H9 (cell line): ENCODE data around the gene DMXL1. TPM values are rescaled to one million over a fixed set of nuclear protein-coding genes. Genes with fewer than 3 reads are reported as not detected.

Experiments
- DNase-seq: peaks from one replicate; pipeline ENCODE4 v3.0.0-alpha.2; 2017
- H2AFZ ChIP-seq: one replicate; pipeline ENCODE4 v1.6.1; 2013; ENCODE audit warnings: mild to moderate bottlenecking, low read length, control low read depth, moderate library complexity
- H2AK5ac ChIP-seq: 2 replicates; pipeline ENCODE4 v1.6.1; 2013; ENCODE audit warnings: low read length, control low read depth, mixed read lengths; ENCODE audit not compliant: insufficient read length
- H2BK120ac ChIP-seq: one replicate; pipeline ENCODE4 v1.6.1; 2013; ENCODE audit warnings: low read depth, mild to moderate bottlenecking, low read length, control low read depth, inconsistent platforms; ENCODE audit not compliant: poor library complexity, severe bottlenecking
- H2BK12ac ChIP-seq: 2 replicates; pipeline ENCODE4 v1.6.1; 2013; ENCODE audit warnings: low read length, control low read depth, mixed read lengths, low read depth; ENCODE audit not compliant: insufficient read length
- H2BK15ac ChIP-seq: 2 replicates; pipeline ENCODE4 v1.6.1; 2013; ENCODE audit warnings: low read depth, low read length, control low read depth
- H2BK20ac ChIP-seq: one replicate; pipeline ENCODE4 v1.6.1; 2013; ENCODE audit warnings: low read depth, mild to moderate bottlenecking, low read length, control low read depth, inconsistent platforms; ENCODE audit not compliant: poor library complexity, severe bottlenecking
- H2BK5ac ChIP-seq: 2 replicates; pipeline ENCODE4 v1.6.1; 2013; ENCODE audit warnings: low read length, control low read depth, mixed read lengths; ENCODE audit not compliant: insufficient read length
- H3K14ac ChIP-seq: 2 replicates; pipeline ENCODE4 v1.6.1; 2013; ENCODE audit warnings: low read length, control low read depth; ENCODE audit not compliant: insufficient read depth
- H3K18ac ChIP-seq: 2 replicates; pipeline ENCODE4 v1.6.1; 2013; ENCODE audit warnings: low read depth, mild to moderate bottlenecking, mixed read lengths, low read length, control low read depth; ENCODE audit not compliant: insufficient read length
- H3K23ac ChIP-seq: 2 replicates; pipeline ENCODE4 v1.6.1; 2013; ENCODE audit warnings: low read length, control low read depth, mixed read lengths, low read depth; ENCODE audit not compliant: insufficient read length
- H3K23me2 ChIP-seq: 2 replicates; pipeline ENCODE4 v1.6.1; 2013; ENCODE audit warnings: low read depth, mild to moderate bottlenecking, mixed read lengths, low read length, control low read depth; ENCODE audit not compliant: insufficient read length, poor library complexity, severe bottlenecking
- H3K27ac ChIP-seq: 2 replicates; pipeline ENCODE4 v1.5.1; 2013; ENCODE audit warnings: low read length, control low read depth, mixed read lengths, low read depth; ENCODE audit not compliant: insufficient read length
- H3K27me3 ChIP-seq: 2 replicates; pipeline ENCODE4 v1.6.1; 2013; ENCODE audit warnings: low read length, control low read depth, inconsistent platforms; ENCODE audit not compliant: insufficient read depth
- H3K4ac ChIP-seq: 2 replicates; pipeline ENCODE4 v1.6.1; 2013; ENCODE audit warnings: low read depth, mild to moderate bottlenecking, control low read depth, inconsistent platforms, low read length, moderate library complexity
- H3K4me1 ChIP-seq: 2 replicates; pipeline ENCODE4 v1.6.1; 2013; ENCODE audit warnings: low read length, control low read depth, inconsistent platforms; ENCODE audit not compliant: insufficient read depth
- H3K4me2 ChIP-seq: 2 replicates; pipeline ENCODE4 v1.6.1; 2013; ENCODE audit warnings: low read length, control low read depth, mixed read lengths; ENCODE audit not compliant: insufficient read length, insufficient read depth
- H3K56ac ChIP-seq: 2 replicates; pipeline ENCODE4 v1.6.1; 2013; ENCODE audit warnings: low read depth, mild to moderate bottlenecking, mixed read lengths, low read length, control low read depth; ENCODE audit not compliant: insufficient read length
- H3K79me1 ChIP-seq: 2 replicates; pipeline ENCODE4 v1.6.1; 2013; ENCODE audit warnings: low read depth, mild to moderate bottlenecking, moderate library complexity, low read length, control low read depth, inconsistent platforms; ENCODE audit not compliant: insufficient read depth, poor library complexity, severe bottlenecking
- H3K79me2 ChIP-seq: 2 replicates; pipeline ENCODE4 v1.6.1; 2013; ENCODE audit warnings: low read length, control low read depth, inconsistent platforms; ENCODE audit not compliant: insufficient read depth
- H3K9ac ChIP-seq: 2 replicates; pipeline ENCODE4 v1.6.1; 2013; ENCODE audit warnings: low read length, control low read depth, mixed read lengths; ENCODE audit not compliant: insufficient read length; ENCODE audit errors: extremely low read depth
- H3K9me3 ChIP-seq: one replicate; pipeline ENCODE4 v1.6.1; 2013; ENCODE audit warnings: low read depth, low read length, inconsistent platforms; ENCODE audit not compliant: control insufficient read depth
- H3T11ph ChIP-seq: one replicate; pipeline ENCODE4 v1.6.1; 2013; ENCODE audit warnings: mild to moderate bottlenecking, low read length, control low read depth, inconsistent platforms
- H4K20me1 ChIP-seq: one replicate; pipeline ENCODE4 v1.6.1; 2013; ENCODE audit not compliant: control insufficient read depth, insufficient read length, insufficient read depth
- H4K5ac ChIP-seq: 2 replicates; pipeline ENCODE4 v1.6.1; 2013; ENCODE audit warnings: low read depth, mild to moderate bottlenecking, mixed read lengths, low read length, control low read depth; ENCODE audit not compliant: insufficient read length
- H4K8ac ChIP-seq: replicated peaks from 2 replicates; pipeline ENCODE4 v1.6.1; 2013; ENCODE audit warnings: low read length, control low read depth, mixed read lengths, low read depth; ENCODE audit not compliant: insufficient read length
- H4K91ac ChIP-seq: 2 replicates; pipeline ENCODE4 v1.6.1; 2013; ENCODE audit warnings: low read depth, mild to moderate bottlenecking, moderate library complexity, mixed read lengths, low read length, control low read depth; ENCODE audit not compliant: insufficient read length
- H3K27ac Mint-ChIP-seq, 3 experiments: 2 replicates in 2 of 3; 3 replicates in 1 of 3; pipeline ENCODE4 v1.8.0; 2020 to 2021; ENCODE audit warnings: mixed read lengths in 3 of 3, mild to moderate bottlenecking in 1 of 3, moderate library complexity in 1 of 3
- H3K27me3 Mint-ChIP-seq: 2 replicates; pipeline ENCODE4 v1.8.0; 2021; ENCODE audit warnings: low read depth, mild to moderate bottlenecking, moderate library complexity, mixed read lengths
- H3K36me3 Mint-ChIP-seq, 3 experiments: 2 replicates in 2 of 3; 3 replicates in 1 of 3; pipeline ENCODE4 v1.8.0; 2020 to 2021; ENCODE audit warnings: low read depth in 3 of 3, mixed read lengths in 3 of 3; ENCODE audit not compliant: insufficient read depth in 1 of 3
- H3K4me1 Mint-ChIP-seq, 2 experiments: 2 replicates each; pipeline ENCODE4 v1.8.0; 2020; ENCODE audit warnings: mixed read lengths in 2 of 2
- H3K4me3 Mint-ChIP-seq, 2 experiments: 2 replicates in 1 of 2; 3 replicates in 1 of 2; pipeline ENCODE4 v1.8.0; 2020 to 2021; ENCODE audit warnings: mild to moderate bottlenecking in 2 of 2, mixed read lengths in 2 of 2, moderate library complexity in 1 of 2
- H3K9me3 Mint-ChIP-seq, 2 experiments: 2 replicates in 1 of 2; 3 replicates in 1 of 2; pipeline ENCODE4 v1.8.0; 2020; ENCODE audit warnings: mild to moderate bottlenecking in 2 of 2, mixed read lengths in 2 of 2, moderate library complexity in 1 of 2
- CTCF ChIP-seq: fragments of 200-600 bp; sonication (generic); conservative IDR thresholded peaks from 3 replicates; pipeline ENCODE4 v1.8.0; 2021; ENCODE audit warnings: antibody characterized with exemption, mild to moderate bottlenecking
- WGBS: extraction: QIAGEN DNeasy Blood & Tissue Kit; methylation state at CpG from one replicate; pipeline ENCODE4 v1.1.7; 2013; ENCODE audit warnings: missing lambda C conversion rate, low lambda C conversion rate, mixed read lengths; ENCODE audit not compliant: insufficient read length; ENCODE audit errors: extremely low coverage; 5-methylcytosine and 5-hydroxymethylcytosine counted together
- total RNA-seq: library from RNA; stranded (reverse); gene quantifications from 2 replicates; pipeline ENCODE4 v1.2.1, GENCODE V29; 2021

Gene DMXL1
- total RNA-seq, 1 experiment from 2014 or later, result 63.5 TPM

GRCh38 chr5:119136666-119137318 lies 65.9 kb downstream of the DMXL1 start:
- Histone ChIP-seq H2BK5ac (no peak overlapping the region), H3K79me1 (no peaks in the 10 kb centered on the region)
- no peak for TF ChIP-seq CTCF

More at GRCh38 chr5:119136666-119137318, 65.9 kb downstream of the DMXL1 start:
- H2BK12ac ChIP-seq, result no peak overlapping the region
- no peak overlapping the region; a peak in 1 of 5 replicates for H3K4me3 Mint-ChIP-seq
- no peak overlapping the region for H3K4ac ChIP-seq
- H3K36me3 Mint-ChIP-seq, result peaks cover 73 to 92% (median 89%) of the 10 kb centered on the region in 3 experiments
- peaks cover 61 to 65% of the 10 kb centered on the region in 2 experiments for H3K9me3 Mint-ChIP-seq
- H3K4me1 Mint-ChIP-seq, result no peaks in the 10 kb centered on the region
- H3K9ac ChIP-seq, result no peak overlapping the region
- no peak overlapping the region for H4K8ac ChIP-seq
- H2BK15ac ChIP-seq, result no peak overlapping the region
- no peaks in the 10 kb centered on the region for H3K23me2 ChIP-seq
- no peak overlapping the region for H3K14ac ChIP-seq
- no peaks in the 10 kb centered on the region for H4K20me1 ChIP-seq
- no peak overlapping the region for H4K91ac ChIP-seq
- H3K79me2 ChIP-seq, result no peaks in the 10 kb centered on the region
- no peak for DNase-seq
- peaks cover 4% of the 10 kb centered on the region for H3K27me3 Mint-ChIP-seq
- no peak overlapping the region for H4K5ac ChIP-seq
- no CpG with 5 or more reads among the region's 7 CpGs for WGBS
- H3K18ac ChIP-seq, result no peak overlapping the region
- no peak overlapping the region for H2BK120ac ChIP-seq
- H2AK5ac ChIP-seq, result no peak overlapping the region
- H2BK20ac ChIP-seq, result no peak overlapping the region
- H3K4me1 ChIP-seq, result no peaks in the 10 kb centered on the region
- H3K9me3 ChIP-seq, result peaks cover 32% of the 10 kb centered on the region
- no peak overlapping the region for H3K56ac ChIP-seq
- H3K27ac ChIP-seq, result no peak overlapping the region
- no peaks in the 10 kb centered on the region for H3K27me3 ChIP-seq
- H3K27ac Mint-ChIP-seq, result no peak overlapping the region
- no peak overlapping the region for H3K4me2 ChIP-seq
- no peak overlapping the region for H3T11ph ChIP-seq
- H2AFZ ChIP-seq, result no peak overlapping the region
- no peak overlapping the region for H3K23ac ChIP-seq
